PC-9 (cell line): ENCODE results near the gene SLC41A1.

Experiments
- CTCF ChIP-seq: fragments of 200-600 bp; sonication (generic); conservative IDR thresholded peaks from 2 replicates; pipeline ENCODE4 v1.6.1; 2017; ENCODE audit warnings: mixed run types, antibody characterized with exemption, mild to moderate bottlenecking, moderate library complexity
- EZH2 ChIP-seq: fragments of 200-600 bp; sonication (generic); IDR thresholded peaks from 2 replicates; pipeline ENCODE4 v1.8.0; 2017; ENCODE audit warnings: antibody characterized with exemption, low read depth

GRCh38 chr1:205766038-205766437 lies 47.0 kb downstream of the SLC41A1 start:
- TF ChIP-seq CTCF (no peak), EZH2 (no peak)
